ENCODE data around the gene PHF10. TPM values are rescaled to one million over a fixed set of nuclear protein-coding genes. Genes with fewer than 3 reads are reported as not detected.

Gene PHF10
- total and polyA plus RNA-seq, 2 donors (not counting 3 experiments of a cell fraction or from before 2014, with no cell fraction given), result 19.1 to 62.4 TPM

DNA sequence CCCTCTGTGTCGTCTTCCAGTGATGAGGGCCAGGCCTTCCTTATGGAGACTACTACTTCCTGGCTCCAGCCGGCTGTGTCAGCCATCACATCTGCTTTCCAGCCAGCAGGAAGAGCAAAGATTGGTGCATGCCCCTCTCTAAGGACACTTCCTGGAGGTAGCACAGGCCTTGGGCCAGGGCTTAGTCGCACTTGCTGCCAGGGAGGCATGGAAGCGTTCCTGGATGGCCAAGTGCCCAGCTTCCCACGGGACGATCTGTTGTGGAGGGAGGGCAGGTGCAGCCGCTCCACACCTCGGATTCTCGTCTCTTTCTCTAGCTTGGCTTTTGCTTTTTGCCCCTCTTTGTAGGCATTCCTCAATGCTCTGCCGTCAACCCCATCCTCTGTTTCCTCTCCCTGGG is 39.0 kb upstream of the PHF10 start:
- CTCF ChIA-PET, result interaction anchor here (0.6 kb wide), 1 partner anchor 25 kb away, joined by 3 read pairs; no protein-coding TSS in a partner anchor
- H3K27ac ChIP-seq (ENCODE audit: insufficient read depth, low read depth, low read length), result no peak overlapping the region

More for the DNA sequence above, 39.0 kb upstream of the PHF10 start:
- Histone ChIP-seq H3K27me3 (ENCODE audit: control insufficient read depth in 2 of 2, insufficient read depth in 2 of 2, low read length in 2 of 2) (no peaks in the 10 kb centered on the region), H3K4me3 (replicated peaks in 1 of 3; ENCODE audit: insufficient read depth in 1 of 3, low read depth in 1 of 3, low read length in 3 of 3) (no peak overlapping the region), H3K79me2 (ENCODE audit: control insufficient read depth, insufficient read depth, low read length) (no peaks in the 10 kb centered on the region), H4K20me1 (replicated peaks; ENCODE audit: control insufficient read depth, extremely low read depth, insufficient read depth, low read length) (no peaks in the 10 kb centered on the region), H3K36me3 (ENCODE audit: control insufficient read depth in 2 of 2, extremely low read depth in 1 of 2, insufficient read depth in 2 of 2, low read length in 2 of 2) (peaks cover 8 to 10% of the 10 kb centered on the region in 2 experiments), H3K4me1 (ENCODE audit: control insufficient read depth, extremely low read depth, insufficient read depth, low read length) (no peaks in the 10 kb centered on the region), H3K9me1 (replicated peaks; ENCODE audit: control insufficient read depth, extremely low read depth, insufficient read depth, low read length) (no peaks in the 10 kb centered on the region), H3K4me2 (ENCODE audit: insufficient read depth, low read length) (no peak overlapping the region), H3K9me3 (replicated peaks; ENCODE audit: control insufficient read depth, insufficient read depth, low read length) (no peaks in the 10 kb centered on the region), H3K9ac (replicated peaks; ENCODE audit: extremely low read depth, insufficient read depth, low read length) (no peak overlapping the region), H2AFZ (ENCODE audit: low read depth, low read length) (no peak overlapping the region)
- no peak for DNase-seq (ENCODE audit: low read depth, low spot score)
- dilution Hi-C loops (cut with MboI; ENCODE audit: extremely low pct_ligation_motif_present, low sequenced_read_pairs) (no loop called here), intact Hi-C loops (cut with micrococcal nuclease) (no loop called here)
- POLR2A ChIA-PET, result no interaction called here
- BruUV-seq (replicated peaks), result no TSS peak
- TF ChIP-seq CTCF (IDR thresholded peaks at IDR 0.05; ENCODE audit: extremely low read depth in 1 of 2, insufficient read depth in 1 of 2, low read depth in 1 of 2, low read length in 2 of 2) (no peak), JUN (IDR thresholded peaks at IDR 0.05; ENCODE audit: borderline replicate concordance, insufficient read depth, insufficient read length, low read depth) (no peak), EZH2 (IDR thresholded peaks at IDR 0.05; ENCODE audit: borderline replicate concordance, low read depth, low read length, severe bottlenecking) (no peak), FOS (IDR thresholded peaks at IDR 0.05; ENCODE audit: borderline replicate concordance, insufficient read depth, low read length) (no peak), POLR2A (IDR thresholded peaks at IDR 0.05; ENCODE audit: low read depth, low read length) (no peak), GATA2 (IDR thresholded peaks at IDR 0.05; ENCODE audit: insufficient read depth, insufficient read length, low read depth, low read length) (no peak), MYC (IDR thresholded peaks at IDR 0.05; ENCODE audit: low read depth, low read length) (no peak), POLR2AphosphoS5 (IDR thresholded peaks at IDR 0.05; ENCODE audit: insufficient read depth, low read depth, low read length) (no peak)
- TF ChIP-seq, protein P1, sequence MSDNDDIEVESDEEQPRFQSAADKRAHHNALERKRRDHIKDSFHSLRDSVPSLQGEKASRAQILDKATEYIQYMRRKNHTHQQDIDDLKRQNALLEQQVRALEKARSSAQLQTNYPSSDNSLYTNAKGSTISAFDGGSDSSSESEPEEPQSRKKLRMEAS (IDR thresholded peaks at IDR 0.05; ENCODE audit: insufficient read depth, insufficient read length), result no peak
- no peak for FAIRE-seq
